IMR-90 (cell line): ENCODE data around the gene IL13RA1. TPM values are rescaled to one million over a fixed set of nuclear protein-coding genes. Genes with fewer than 3 reads are reported as not detected.

Experiments
- ATAC-seq: fragments of 200-7000 bp; cut with Tn5 transposase; 2 replicates; pipeline ENCODE4 v1.9.1; 2020; ENCODE audit warnings: low read depth, mild to moderate bottlenecking, moderate library complexity
- BruUV-seq: library from RNA; stranded (reverse); fragments of 400-500 nt; replicated peaks from 2 replicates; lab custom pipeline; 2021; lab: Mats Ljungman, UMichigan
- CTCF ChIA-PET: fragments of 300-600 bp; formaldehyde crosslinking; extraction: SDS; loops from one replicate; lab custom pipeline; 2021; ENCODE audit warnings: antibody characterized with exemption; lab: Yijun Ruan, JAX
- POLR2A ChIA-PET: fragments of 300-600 bp; sonication (Branson Sonifier 250); formaldehyde crosslinking; loops from one replicate; lab custom pipeline; 2022; ENCODE audit warnings: antibody characterized with exemption; ENCODE audit not compliant: unreplicated experiment; lab: Charles Lee
- DNase-seq: peaks from one replicate; pipeline ENCODE4 v3.0.0; 2013
- H2AFZ ChIP-seq: replicated peaks from 2 replicates; pipeline ENCODE3; 2013; ENCODE audit warnings: low read length, mild to moderate bottlenecking; ENCODE audit not compliant: poor library complexity
- H2AK5ac ChIP-seq: 2 replicates; pipeline ENCODE4 v1.6.1; 2013; ENCODE audit warnings: low read depth, low read length, inconsistent platforms
- H2AK9ac ChIP-seq: replicated peaks from 2 replicates; pipeline ENCODE3; 2013; ENCODE audit warnings: mild to moderate bottlenecking, low read depth, low read length, moderate library complexity; ENCODE audit not compliant: poor library complexity
- H2BK120ac ChIP-seq: 2 replicates; pipeline ENCODE4 v1.6.1; 2013; ENCODE audit warnings: low read depth, low read length, inconsistent platforms
- H2BK15ac ChIP-seq: 3 replicates; pipeline ENCODE4 v1.6.1; 2013; ENCODE audit warnings: low read depth, low read length, inconsistent platforms
- H2BK20ac ChIP-seq: 2 replicates; pipeline ENCODE4 v1.6.1; 2013; ENCODE audit warnings: low read depth, mild to moderate bottlenecking, inconsistent platforms, low read length, moderate library complexity
- H2BK5ac ChIP-seq: 2 replicates; pipeline ENCODE4 v1.6.1; 2013; ENCODE audit warnings: mild to moderate bottlenecking, low read depth, low read length, inconsistent platforms; ENCODE audit not compliant: poor library complexity, severe bottlenecking
- H3K14ac ChIP-seq: replicated peaks from 2 replicates; pipeline ENCODE4 v1.6.1; 2013; ENCODE audit warnings: low read depth, low read length, inconsistent platforms
- H3K18ac ChIP-seq: 2 replicates; pipeline ENCODE4 v1.6.1; 2013; ENCODE audit warnings: low read depth, low read length, control low read depth
- H3K23ac ChIP-seq: 2 replicates; pipeline ENCODE4 v1.6.1; 2013; ENCODE audit warnings: low read depth, low read length, inconsistent platforms
- H3K27ac ChIP-seq: 2 replicates; pipeline ENCODE4 v1.5.1; 2013; ENCODE audit warnings: mild to moderate bottlenecking, control low read depth, low read length; ENCODE audit not compliant: insufficient read depth
- H3K27me3 ChIP-seq: 2 replicates; pipeline ENCODE4 v1.6.1; 2013; ENCODE audit warnings: low read length; ENCODE audit not compliant: control insufficient read depth, insufficient read depth
- H3K36me3 ChIP-seq: 2 replicates; pipeline ENCODE4 v1.6.1; 2013; ENCODE audit warnings: low read length, mixed read lengths; ENCODE audit not compliant: control insufficient read depth, insufficient read depth
- H3K4ac ChIP-seq: 2 replicates; pipeline ENCODE4 v1.6.1; 2013; ENCODE audit warnings: low read depth, low read length, inconsistent platforms
- H3K4me1 ChIP-seq: 2 replicates; pipeline ENCODE4 v1.6.1; 2013; ENCODE audit warnings: low read length, mixed read lengths; ENCODE audit not compliant: control insufficient read depth, insufficient read depth
- H3K4me2 ChIP-seq: 2 replicates; pipeline ENCODE4 v1.6.1; 2013; ENCODE audit warnings: low read depth, mild to moderate bottlenecking, control low read depth, low read length, moderate library complexity
- H3K4me3 ChIP-seq: 2 replicates; pipeline ENCODE4 v1.5.1; 2013; ENCODE audit warnings: low read depth, mild to moderate bottlenecking, control low read depth, low read length, moderate library complexity; ENCODE audit not compliant: insufficient read depth
- H3K56ac ChIP-seq: 2 replicates; pipeline ENCODE4 v1.6.1; 2013; ENCODE audit warnings: low read length, inconsistent platforms; ENCODE audit not compliant: insufficient read depth; ENCODE audit errors: extremely low read depth
- H3K79me1 ChIP-seq, 2 experiments: 2 replicates each; pipeline ENCODE4 v1.6.1; 2013; ENCODE audit warnings: low read length in 2 of 2, inconsistent platforms in 1 of 2, low read depth in 1 of 2
- H3K9ac ChIP-seq: 2 replicates; pipeline ENCODE4 v1.6.1; 2013; ENCODE audit warnings: low read depth, low read length, control low read depth
- H3K9me1 ChIP-seq: 2 replicates; pipeline ENCODE4 v1.6.1; 2013; ENCODE audit warnings: low read length, inconsistent platforms; ENCODE audit not compliant: insufficient read depth
- H3K9me3 ChIP-seq: 2 replicates; pipeline ENCODE4 v1.6.1; 2013; ENCODE audit warnings: low read length; ENCODE audit not compliant: control insufficient read depth, insufficient read depth
- H4K20me1 ChIP-seq: 2 replicates; pipeline ENCODE4 v1.6.1; 2013; ENCODE audit warnings: low read length, inconsistent platforms; ENCODE audit not compliant: insufficient read depth
- H4K5ac ChIP-seq: 2 replicates; pipeline ENCODE4 v1.6.1; 2013; ENCODE audit warnings: mild to moderate bottlenecking, low read depth, low read length, control low read depth
- H4K8ac ChIP-seq, 2 experiments: 2 replicates each; pipeline ENCODE4 v1.6.1; 2013; ENCODE audit warnings: low read depth in 2 of 2, low read length in 2 of 2, control low read depth in 1 of 2, inconsistent platforms in 1 of 2
- H4K91ac ChIP-seq: 2 replicates; pipeline ENCODE4 v1.6.1; 2013; ENCODE audit warnings: low read depth, low read length, inconsistent platforms; ENCODE audit not compliant: insufficient read depth
- BHLHE40 ChIP-seq: fragments of 150-350 bp; IDR thresholded peaks from 2 replicates; pipeline ENCODE4 v1.6.1; 2016; ENCODE audit warnings: mild to moderate bottlenecking, low read depth, low read length
- CEBPB ChIP-seq: IDR thresholded peaks from 2 replicates; pipeline ENCODE4 v1.6.1; 2012; ENCODE audit warnings: low read depth, low read length, improper control_type of control experiment
- CHD1 ChIP-seq: IDR thresholded peaks from 2 replicates; pipeline ENCODE4 v1.6.1; 2012; ENCODE audit warnings: low read depth, low read length, improper control_type of control experiment
- FOS ChIP-seq: fragments of 150-350 bp; IDR thresholded peaks from 2 replicates; pipeline ENCODE4 v1.6.1; 2016; ENCODE audit warnings: low read depth, low read length
- MAFK ChIP-seq: IDR thresholded peaks from 2 replicates; pipeline ENCODE4 v1.6.1; 2012; ENCODE audit warnings: low read depth, low read length, improper control_type of control experiment
- MAZ ChIP-seq: IDR thresholded peaks from 2 replicates; pipeline ENCODE4 v1.6.1; 2012; ENCODE audit warnings: low read depth, mild to moderate bottlenecking, low read length, improper control_type of control experiment, moderate library complexity, borderline replicate concordance
- NFE2L2 ChIP-seq: fragments of 150-350 bp; IDR thresholded peaks from 2 replicates; pipeline ENCODE4 v1.6.1; 2016; ENCODE audit warnings: low read depth, mild to moderate bottlenecking, low read length
- POLR2A ChIP-seq: IDR thresholded peaks from 2 replicates; pipeline ENCODE4 v1.6.1; 2012; ENCODE audit warnings: mild to moderate bottlenecking, low read depth, low read length
- RCOR1 ChIP-seq: IDR thresholded peaks from 2 replicates; pipeline ENCODE4 v1.6.1; 2012; ENCODE audit warnings: mild to moderate bottlenecking, low read length, improper control_type of control experiment; ENCODE audit not compliant: insufficient replicate concordance
- RFX5 ChIP-seq: IDR thresholded peaks from 2 replicates; pipeline ENCODE4 v1.8.0; 2012; ENCODE audit warnings: low read depth, mild to moderate bottlenecking, low read length, moderate library complexity
- SMC3 ChIP-seq: fragments of 150-350 bp; IDR thresholded peaks from 2 replicates; pipeline ENCODE4 v1.6.1; 2016; ENCODE audit warnings: low read depth, mild to moderate bottlenecking, antibody characterized with exemption, low read length, moderate library complexity
- WGBS, 2 experiments: methylation state at CpG; one replicate each; pipeline versions ENCODE4 v1.1.5 to v1.1.7; 2013; ENCODE audit warnings: missing lambda C conversion rate in 2 of 2; ENCODE audit not compliant: insufficient read length in 1 of 2; ENCODE audit errors: extremely low coverage in 2 of 2; 5-methylcytosine and 5-hydroxymethylcytosine counted together
- dilution Hi-C: fragments of 300-500 bp; cut with HindIII; formaldehyde crosslinking; loops from one replicate; pipeline ENCODE4 v1.14.3; 2018; ENCODE audit warnings: low sequenced_read_pairs; ENCODE audit not compliant: unreplicated experiment
- in situ Hi-C: fragments of 300-500 bp; cut with MboI; formaldehyde crosslinking; loops from 3 replicates; pipeline ENCODE4 v1.14.3; 2019; ENCODE audit warnings: low sequenced_read_pairs, inconsistent platforms, mixed read lengths
- intact Hi-C: fragments of 100-400 bp; cut with micrococcal nuclease; formaldehyde crosslinking; loops from 2 replicates; pipeline ENCODE4 v1.10.0; 2022
- polyA plus RNA-seq, 3 experiments: library from polyadenylated mRNA; depleted of rRNA; stranded (reverse); fragments of >200 nt; gene quantifications; 2 replicates each; pipeline ENCODE4 v1.2.3, GENCODE V29; 2012; ENCODE audit warnings: low replicate concordance in 1 of 3
- total RNA-seq: library from RNA; depleted of rRNA; stranded (reverse); fragments of >200 nt; gene quantifications from 2 replicates; pipeline ENCODE4 v1.2.3, GENCODE V29; 2012
- TF ChIP-seq, protein P1 (sequence below): fragments of 150-350 bp; IDR thresholded peaks from 2 replicates; pipeline ENCODE4 v1.6.1; 2016; ENCODE audit warnings: low read depth, mild to moderate bottlenecking, low read length, moderate library complexity, borderline replicate concordance

Gene IL13RA1
- total and polyA plus RNA-seq, 2 of the 4 experiments (the other 2 are of a cell fraction) = 24.2 to 31.7 TPM

DNA sequence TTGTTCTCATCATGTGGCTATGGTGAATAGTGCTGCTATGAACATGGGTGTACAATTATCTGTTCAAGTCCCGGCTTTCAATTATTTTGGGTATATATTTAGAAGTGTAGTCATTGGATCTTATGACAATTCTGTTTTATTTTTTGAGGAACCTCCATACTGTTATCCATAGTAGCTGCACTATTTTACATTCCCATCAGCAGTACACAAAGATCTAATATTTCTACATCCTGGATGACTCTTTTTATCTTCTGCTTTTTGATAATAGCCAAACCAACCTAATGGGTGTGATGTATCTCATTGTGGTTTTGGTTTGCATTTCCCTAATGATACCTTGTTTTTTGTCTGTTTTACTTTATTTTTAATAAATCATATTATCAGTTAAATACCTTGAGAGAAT is 12.9 kb upstream of the IL13RA1 start:
- H4K20me1 ChIP-seq = no peaks in the 10 kb centered on the region
- no peaks in the 10 kb centered on the region; the same call in 1 of the 2 replicates for H3K27me3 ChIP-seq
- no peak for TF ChIP-seq CEBPB
- TF ChIP-seq CHD1 = no peak
- TF ChIP-seq RFX5 = no peak
- TF ChIP-seq FOS = no peak
- TF ChIP-seq BHLHE40 = no peak
- TF ChIP-seq, protein P1, sequence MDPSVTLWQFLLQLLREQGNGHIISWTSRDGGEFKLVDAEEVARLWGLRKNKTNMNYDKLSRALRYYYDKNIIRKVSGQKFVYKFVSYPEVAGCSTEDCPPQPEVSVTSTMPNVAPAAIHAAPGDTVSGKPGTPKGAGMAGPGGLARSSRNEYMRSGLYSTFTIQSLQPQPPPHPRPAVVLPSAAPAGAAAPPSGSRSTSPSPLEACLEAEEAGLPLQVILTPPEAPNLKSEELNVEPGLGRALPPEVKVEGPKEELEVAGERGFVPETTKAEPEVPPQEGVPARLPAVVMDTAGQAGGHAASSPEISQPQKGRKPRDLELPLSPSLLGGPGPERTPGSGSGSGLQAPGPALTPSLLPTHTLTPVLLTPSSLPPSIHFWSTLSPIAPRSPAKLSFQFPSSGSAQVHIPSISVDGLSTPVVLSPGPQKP = no peak
- no peak for TF ChIP-seq MAFK
- no peak for TF ChIP-seq POLR2A
- TF ChIP-seq MAZ = no peak
- no peak for TF ChIP-seq RCOR1
- TF ChIP-seq SMC3 = no peak
- no peak for TF ChIP-seq NFE2L2
- no CpG with 5 or more reads among the region's 1 CpG for WGBS, 2 experiments
- H3K9ac ChIP-seq = no peak overlapping the region
- H2AK5ac ChIP-seq = no peak overlapping the region
- no peak overlapping the region for H2BK20ac ChIP-seq
- no peak overlapping the region for H2BK15ac ChIP-seq
- H2BK5ac ChIP-seq = no peak overlapping the region
- H3K4me3 ChIP-seq = no peak overlapping the region
- no peak overlapping the region for H2AK9ac ChIP-seq
- no TSS peak for BruUV-seq
- POLR2A ChIA-PET = no interaction called here
- no peak overlapping the region for H3K18ac ChIP-seq
- H3K36me3 ChIP-seq = no peaks in the 10 kb centered on the region
- H3K4me2 ChIP-seq = no peak overlapping the region
- no peak overlapping the region for H4K91ac ChIP-seq
- H3K4me1 ChIP-seq = no peaks in the 10 kb centered on the region
- H3K79me1 ChIP-seq = no peaks in the 10 kb centered on the region
- dilution Hi-C loops (no loop called here), intact Hi-C loops (no loop called here), in situ Hi-C loops (no loop called here)
- ATAC-seq = no peak
- H4K5ac ChIP-seq = no peak overlapping the region
- H3K23ac ChIP-seq = no peak overlapping the region
- CTCF ChIA-PET = no interaction called here
- no peak overlapping the region for H2AFZ ChIP-seq
- no peak overlapping the region for H3K56ac ChIP-seq
- no peak overlapping the region for H3K27ac ChIP-seq
- H4K8ac ChIP-seq = no peak overlapping the region
- no peak overlapping the region for H3K14ac ChIP-seq
- no peak overlapping the region for H2BK120ac ChIP-seq
- H3K9me1 ChIP-seq = no peaks in the 10 kb centered on the region
- no peak overlapping the region for H3K4ac ChIP-seq
- no peak for DNase-seq
- H3K9me3 ChIP-seq = no peaks in the 10 kb centered on the region
